Epithelial cell of esophagus (primary cell): ENCODE data around the gene CD180.

Experiments
- DNase-seq: peaks from one replicate; pipeline ENCODE4 v3.0.0; 2010; ENCODE audit warnings: low read depth
- H3K4me3 ChIP-seq: 2 replicates; pipeline ENCODE4 v1.5.1; 2011; ENCODE audit warnings: mild to moderate bottlenecking, low read length, control low read depth
- CTCF ChIP-seq: IDR thresholded peaks from 2 replicates; pipeline ENCODE4 v1.5.1; 2011; ENCODE audit warnings: low read depth, mild to moderate bottlenecking, low read length, control low read depth, inconsistent platforms; ENCODE audit not compliant: insufficient read depth; ENCODE audit errors: missing control alignments

The CD180 gene

GRCh38 chr5:67198917-67199316 lies 2.3 kb upstream of the CD180 start:
- no peak overlapping the region for H3K4me3 ChIP-seq
- DNase-seq, result no peak
- no peak for TF ChIP-seq CTCF

- no peak for DNase-seq
- TF ChIP-seq CTCF, result no peak
- no peak overlapping the region for H3K4me3 ChIP-seq
Observed at GRCh38 chr5:67197536-67197935, 937 bp upstream of the CD180 start.

GRCh38 chr5:67195406-67196275 lies 958 bp downstream of the CD180 start:
- H3K4me3 ChIP-seq, result no peak overlapping the region
- no peak for TF ChIP-seq CTCF
- no peak for DNase-seq

- TF ChIP-seq CTCF, result no peak
- no peak for DNase-seq
- H3K4me3 ChIP-seq, result no peak overlapping the region
Observed at GRCh38 chr5:67194166-67194565, 2.4 kb downstream of the CD180 start.

GRCh38 chr5:67193439-67193807 lies 3.2 kb downstream of the CD180 start:
- no peak for TF ChIP-seq CTCF
- no peak for DNase-seq
- H3K4me3 ChIP-seq, result no peak overlapping the region

GRCh38 chr5:67192719-67193438 lies 3.7 kb downstream of the CD180 start:
- no peak for TF ChIP-seq CTCF
- no peak overlapping the region for H3K4me3 ChIP-seq
- no peak for DNase-seq
